NB4 (cell line): ENCODE data around the gene GMDS.

Experiments
- DNase-seq: peaks from one replicate; pipeline ENCODE4 v3.0.0; 2010; ENCODE audit warnings: low read depth
- H3K4me3 ChIP-seq: one replicate; pipeline ENCODE4 v1.5.1; 2011; ENCODE audit warnings: mild to moderate bottlenecking, low read depth, low read length, moderate library complexity
- MAX ChIP-seq: IDR thresholded peaks from 2 replicates; pipeline ENCODE4 v1.6.1; 2011; ENCODE audit warnings: low read depth, low read length
- MYC ChIP-seq: IDR thresholded peaks from 2 replicates; pipeline ENCODE4 v1.6.1; 2011; ENCODE audit warnings: low read depth, low read length
- POLR2A ChIP-seq: IDR thresholded peaks from 2 replicates; pipeline ENCODE4 v1.6.1; 2011; ENCODE audit warnings: mild to moderate bottlenecking; ENCODE audit not compliant: insufficient read length; ENCODE audit errors: extremely low read depth
- TF ChIP-seq, protein P1 (sequence below): IDR thresholded peaks from one replicate; pipeline ENCODE4 v1.5.1; 2012; ENCODE audit warnings: low read depth, low read length

GMDS gene

DNA sequence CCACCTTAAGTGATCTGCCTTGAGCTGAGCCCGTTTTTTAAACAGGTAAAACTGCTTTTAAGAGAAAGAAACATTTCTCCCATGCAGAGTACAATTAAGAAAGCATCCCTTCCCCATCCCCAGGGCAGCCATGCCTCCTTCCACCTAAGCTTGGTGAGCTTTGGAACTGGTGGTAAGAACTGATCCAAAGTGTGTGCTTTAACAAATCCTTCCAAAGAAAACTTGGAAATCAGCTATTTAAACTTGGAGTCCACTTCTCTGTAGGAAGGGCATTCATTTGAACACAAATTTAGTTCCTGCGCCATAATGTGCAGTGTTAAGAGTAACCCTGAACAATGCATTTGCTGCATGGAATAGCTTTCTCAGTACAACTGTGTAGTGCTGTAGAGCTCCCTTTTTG is 17.0 kb downstream of the GMDS start:
- H3K4me3 ChIP-seq: no peak overlapping the region
- no peak for DNase-seq
- TF ChIP-seq POLR2A (no peak), MYC (no peak), MAX (no peak)
- TF ChIP-seq, protein P1, sequence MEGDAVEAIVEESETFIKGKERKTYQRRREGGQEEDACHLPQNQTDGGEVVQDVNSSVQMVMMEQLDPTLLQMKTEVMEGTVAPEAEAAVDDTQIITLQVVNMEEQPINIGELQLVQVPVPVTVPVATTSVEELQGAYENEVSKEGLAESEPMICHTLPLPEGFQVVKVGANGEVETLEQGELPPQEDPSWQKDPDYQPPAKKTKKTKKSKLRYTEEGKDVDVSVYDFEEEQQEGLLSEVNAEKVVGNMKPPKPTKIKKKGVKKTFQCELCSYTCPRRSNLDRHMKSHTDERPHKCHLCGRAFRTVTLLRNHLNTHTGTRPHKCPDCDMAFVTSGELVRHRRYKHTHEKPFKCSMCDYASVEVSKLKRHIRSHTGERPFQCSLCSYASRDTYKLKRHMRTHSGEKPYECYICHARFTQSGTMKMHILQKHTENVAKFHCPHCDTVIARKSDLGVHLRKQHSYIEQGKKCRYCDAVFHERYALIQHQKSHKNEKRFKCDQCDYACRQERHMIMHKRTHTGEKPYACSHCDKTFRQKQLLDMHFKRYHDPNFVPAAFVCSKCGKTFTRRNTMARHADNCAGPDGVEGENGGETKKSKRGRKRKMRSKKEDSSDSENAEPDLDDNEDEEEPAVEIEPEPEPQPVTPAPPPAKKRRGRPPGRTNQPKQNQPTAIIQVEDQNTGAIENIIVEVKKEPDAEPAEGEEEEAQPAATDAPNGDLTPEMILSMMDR: no peak

DNA sequence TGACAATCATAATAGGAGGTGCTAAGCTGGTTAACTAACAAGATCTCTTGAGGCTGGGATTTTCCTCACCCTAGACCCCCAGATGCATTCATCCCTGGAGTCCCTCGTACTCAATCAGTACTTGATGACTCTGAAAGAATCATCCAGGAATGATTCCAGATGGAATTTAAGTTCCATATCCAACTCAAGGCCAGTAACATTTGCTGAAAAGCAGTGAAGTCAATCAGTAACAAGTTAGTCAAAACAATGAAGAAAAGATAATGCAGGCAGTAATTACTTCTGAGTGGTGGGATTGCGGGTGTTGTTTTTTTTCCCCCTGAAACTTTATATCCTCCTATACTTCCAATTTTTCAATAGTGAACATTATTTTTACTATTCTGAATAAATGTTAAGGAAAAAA is 18.6 kb downstream of the GMDS start:
- DNase-seq: no peak
- TF ChIP-seq MAX (no peak), POLR2A (no peak)
- H3K4me3 ChIP-seq: no peak overlapping the region

- TF ChIP-seq POLR2A: no peak
- TF ChIP-seq MAX: no peak
- TF ChIP-seq, protein P1: no peak
- TF ChIP-seq MYC: no peak
- no peak overlapping the region for H3K4me3 ChIP-seq
- DNase-seq: no peak
These were observed 19.7 kb downstream of the GMDS start for GRCh38 chr6:2225422-2226392.

DNA sequence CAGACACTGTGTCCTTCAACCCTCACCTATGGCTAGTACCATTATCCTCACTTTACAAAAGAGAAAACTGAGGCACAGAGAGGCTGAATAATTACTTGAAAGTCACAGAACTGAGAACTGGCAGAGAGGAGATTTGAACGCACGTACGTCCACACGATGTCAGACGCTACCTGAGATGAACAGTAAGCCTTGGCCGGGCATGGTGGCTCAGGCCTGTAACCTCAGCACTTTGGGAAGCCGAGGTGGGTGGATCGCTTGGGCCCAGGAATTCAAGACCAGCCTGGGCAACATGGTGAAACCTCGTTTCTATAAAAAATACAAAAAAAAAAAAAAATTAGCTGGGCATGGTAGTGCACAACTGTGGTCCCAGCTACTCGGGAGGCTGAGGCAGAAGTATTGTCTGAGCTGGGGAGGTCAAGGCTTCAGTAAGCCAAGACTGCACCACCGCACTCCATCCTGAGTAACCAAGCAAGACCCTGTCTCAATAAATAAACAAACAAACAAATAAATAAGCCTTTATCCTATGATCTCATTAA is 20.5 kb downstream of the GMDS start:
- no peak for DNase-seq
- no peak overlapping the region for H3K4me3 ChIP-seq
- TF ChIP-seq MYC (no peak), POLR2A (no peak), MAX (no peak)
- TF ChIP-seq, protein P1: no peak

GRCh38 chr6:2222275-2222842 is 23.0 kb downstream of the GMDS start:
- DNase-seq: no peak
- H3K4me3 ChIP-seq: no peak overlapping the region
- no peak for TF ChIP-seq POLR2A
- TF ChIP-seq, protein P1: no peak
- TF ChIP-seq MYC: no peak
- TF ChIP-seq MAX: no peak
